ENCODE results near the gene PLXNA4.

The PLXNA4 gene

GRCh38 chr7:132480534-132480933 lies 95.7 kb downstream of the PLXNA4 start:
- no peak for DNase-seq (ENCODE audit: low read depth in 2 of 2, low spot score in 1 of 2)

- no peak for DNase-seq (ENCODE audit: low read depth in 2 of 2, low spot score in 1 of 2)
These were observed 99.7 kb downstream of the PLXNA4 start for GRCh38 chr7:132476541-132476940.

GRCh38 chr7:132475669-132476116 lies 100.6 kb downstream of the PLXNA4 start:
- DNase-seq (ENCODE audit: low read depth in 2 of 2, low spot score in 1 of 2) = no peak

GRCh38 chr7:132475037-132475668 lies 101.1 kb downstream of the PLXNA4 start:
- no peak for DNase-seq (ENCODE audit: low read depth in 2 of 2, low spot score in 1 of 2)

DNA sequence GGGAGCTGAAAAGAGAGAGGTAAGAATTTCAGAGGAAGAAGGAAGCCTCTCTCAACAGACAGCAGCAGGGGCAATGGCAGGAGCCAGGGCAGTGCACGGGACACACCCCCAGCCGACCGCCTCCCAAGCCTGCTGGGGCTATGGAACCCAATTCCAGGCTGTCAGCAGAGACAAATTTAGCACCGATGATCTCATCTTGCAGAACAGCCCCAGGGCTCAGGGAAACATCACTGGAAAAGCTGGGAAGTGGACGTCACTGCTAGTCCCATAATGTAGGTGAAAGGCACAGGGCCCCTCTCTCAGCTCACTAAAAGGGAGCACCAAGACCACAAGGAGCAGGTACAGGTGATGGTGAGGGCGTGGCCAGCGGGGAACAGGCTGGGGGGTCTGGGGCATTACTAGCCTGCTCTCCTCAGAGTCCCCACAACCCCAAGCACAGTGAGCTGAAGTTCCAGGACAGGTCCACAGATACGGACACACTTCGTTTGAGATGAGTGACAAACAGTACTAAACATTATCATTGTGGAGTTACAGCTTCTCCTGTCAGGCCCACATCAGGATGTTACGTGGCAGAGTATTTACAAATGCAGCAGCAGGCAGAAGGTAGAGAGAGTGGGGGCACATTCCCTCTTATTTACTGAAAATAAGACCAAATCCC lies 103.7 kb downstream of the PLXNA4 start:
- no peak for DNase-seq (ENCODE audit: low read depth in 2 of 2, low spot score in 1 of 2)

DNA sequence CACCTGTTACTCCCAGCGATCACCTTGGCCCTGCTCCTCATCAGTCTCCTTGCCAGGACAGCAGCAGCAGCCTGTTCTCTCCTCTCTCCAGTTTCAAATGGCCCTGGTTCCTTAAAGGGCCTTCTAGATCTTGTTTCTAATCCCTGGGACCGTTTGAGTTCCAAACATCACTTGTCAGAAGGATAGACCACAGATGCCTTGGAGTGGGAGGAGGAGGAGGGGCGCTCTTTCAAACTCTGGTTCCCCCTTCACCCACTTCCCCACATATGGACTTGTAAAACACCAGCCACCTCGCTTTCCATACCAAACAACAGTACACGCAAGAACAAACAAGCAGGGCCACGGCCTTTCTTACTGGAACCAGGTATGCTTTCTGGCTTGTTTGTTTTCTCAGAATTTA lies 104.8 kb downstream of the PLXNA4 start:
- DNase-seq (ENCODE audit: low read depth in 2 of 2, low spot score in 1 of 2) = no peak

GRCh38 chr7:132469681-132470080 lies 106.6 kb downstream of the PLXNA4 start:
- DNase-seq (ENCODE audit: low read depth in 2 of 2, low spot score in 1 of 2) = no peak

DNA sequence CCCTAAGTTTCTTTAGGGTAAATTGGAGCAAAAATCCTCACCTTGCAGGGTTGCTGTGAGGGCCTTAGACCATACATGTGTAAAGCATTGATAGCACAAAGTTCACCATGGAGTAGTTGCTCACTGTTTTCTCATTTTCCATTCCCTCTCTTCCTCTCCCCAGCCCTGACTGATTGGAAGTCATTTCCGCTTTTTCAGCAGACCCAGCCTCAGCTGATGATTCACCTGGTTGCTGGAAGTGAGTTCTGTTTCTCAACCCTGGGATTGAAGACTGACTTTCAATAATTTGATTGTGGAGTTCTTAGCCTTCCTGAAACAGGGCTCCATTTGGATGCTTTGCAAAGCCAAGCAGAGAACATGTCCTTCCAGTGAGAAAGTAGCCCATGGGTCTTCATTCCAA lies 107.0 kb downstream of the PLXNA4 start:
- no peak for DNase-seq (ENCODE audit: low read depth in 2 of 2, low spot score in 1 of 2)

DNA sequence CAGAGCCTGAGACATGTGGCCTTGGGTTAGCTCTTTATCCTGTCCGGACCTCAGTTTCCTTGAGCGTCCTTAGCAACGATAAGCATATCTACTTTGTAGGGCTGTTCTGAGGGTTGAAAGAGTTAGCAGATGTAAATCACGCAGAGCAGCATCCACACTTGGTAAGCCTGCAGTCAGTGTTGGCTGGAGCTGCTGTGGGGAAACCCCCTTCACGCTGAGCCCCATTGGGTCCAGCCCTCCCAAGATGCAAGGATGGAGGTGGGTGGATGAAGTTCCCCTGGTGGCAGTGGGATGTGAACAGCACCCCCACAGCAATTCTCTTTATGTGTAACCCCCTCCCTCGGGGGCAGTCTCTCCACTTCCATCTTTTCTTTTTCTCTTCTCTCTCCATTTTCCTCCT lies 109.9 kb downstream of the PLXNA4 start:
- no peak for DNase-seq (ENCODE audit: low read depth in 2 of 2, low spot score in 1 of 2)

DNA sequence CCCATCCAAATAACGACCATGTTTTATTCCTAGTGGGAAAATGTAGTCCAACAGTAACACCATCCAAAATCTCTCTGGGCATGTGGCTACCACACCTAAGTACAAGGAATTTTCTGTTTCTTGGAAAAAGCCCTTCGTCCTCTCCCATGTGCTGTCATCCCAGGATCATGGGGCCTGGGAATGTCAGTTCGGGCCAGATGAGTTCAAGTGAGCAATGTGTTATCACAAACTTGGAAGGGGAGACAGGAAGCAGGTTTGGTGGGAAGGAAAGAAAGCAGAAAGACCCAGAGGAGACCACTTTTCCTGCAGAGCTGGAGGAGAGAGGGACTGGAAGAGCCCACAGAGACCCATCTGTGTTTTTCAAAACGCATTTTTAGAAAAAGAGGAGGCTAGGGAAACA lies 110.8 kb downstream of the PLXNA4 start:
- DNase-seq (ENCODE audit: low read depth in 2 of 2, low spot score in 1 of 2) = no peak

DNA sequence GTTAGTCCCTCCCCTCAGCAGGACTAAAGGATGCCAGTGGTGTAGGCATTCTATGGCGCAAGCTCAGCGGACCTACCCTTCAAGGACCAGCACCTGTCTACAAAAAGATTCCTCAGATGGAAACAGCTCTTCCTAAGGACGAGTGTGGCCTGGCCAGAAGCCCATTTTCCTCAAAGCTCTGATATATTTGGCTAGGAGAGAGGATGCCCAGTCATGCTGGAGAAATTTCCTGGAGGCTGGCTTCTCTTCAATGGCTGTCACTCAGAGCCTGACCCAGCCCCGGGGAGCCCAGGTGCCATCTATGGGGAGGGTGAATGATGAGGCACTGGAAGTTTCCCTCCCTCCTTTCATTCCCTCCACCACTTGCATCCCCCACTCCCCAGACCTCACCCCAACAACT lies 111.5 kb downstream of the PLXNA4 start:
- DNase-seq (ENCODE audit: low read depth in 2 of 2, low spot score in 1 of 2) = no peak

DNA sequence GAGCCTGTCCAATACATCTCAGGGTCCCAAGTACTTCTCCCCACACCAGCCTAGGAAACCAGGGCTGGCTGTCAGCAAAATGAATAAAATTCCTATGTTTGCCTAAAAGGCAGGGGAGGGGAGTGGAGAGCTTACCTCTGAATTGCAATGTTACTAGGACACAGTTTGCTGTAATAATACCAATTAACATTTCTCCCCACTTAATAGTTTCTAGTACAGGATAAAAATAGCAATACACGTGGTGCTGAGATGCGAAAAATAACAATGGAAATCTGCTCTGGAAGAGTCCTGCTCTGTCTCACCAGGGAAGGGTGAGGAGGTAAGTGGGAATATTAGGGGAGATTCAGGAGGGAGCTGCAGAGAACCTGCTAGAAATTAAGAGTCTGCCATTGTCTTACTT lies 112.3 kb downstream of the PLXNA4 start:
- DNase-seq (ENCODE audit: low read depth in 2 of 2, low spot score in 1 of 2) = no peak

- DNase-seq (ENCODE audit: low read depth in 2 of 2, low spot score in 1 of 2) = no peak
These were observed 113.8 kb downstream of the PLXNA4 start for GRCh38 chr7:132462478-132462877.

- DNase-seq (ENCODE audit: low read depth in 2 of 2, low spot score in 1 of 2) = no peak
These were observed 115.2 kb downstream of the PLXNA4 start for GRCh38 chr7:132461032-132461592.

- no peak for DNase-seq (ENCODE audit: low read depth in 2 of 2, low spot score in 1 of 2)
These were observed 117.5 kb downstream of the PLXNA4 start for GRCh38 chr7:132458729-132459128.

GRCh38 chr7:132457658-132458057 lies 118.6 kb downstream of the PLXNA4 start:
- no peak for DNase-seq (ENCODE audit: low read depth in 2 of 2, low spot score in 1 of 2)

DNA sequence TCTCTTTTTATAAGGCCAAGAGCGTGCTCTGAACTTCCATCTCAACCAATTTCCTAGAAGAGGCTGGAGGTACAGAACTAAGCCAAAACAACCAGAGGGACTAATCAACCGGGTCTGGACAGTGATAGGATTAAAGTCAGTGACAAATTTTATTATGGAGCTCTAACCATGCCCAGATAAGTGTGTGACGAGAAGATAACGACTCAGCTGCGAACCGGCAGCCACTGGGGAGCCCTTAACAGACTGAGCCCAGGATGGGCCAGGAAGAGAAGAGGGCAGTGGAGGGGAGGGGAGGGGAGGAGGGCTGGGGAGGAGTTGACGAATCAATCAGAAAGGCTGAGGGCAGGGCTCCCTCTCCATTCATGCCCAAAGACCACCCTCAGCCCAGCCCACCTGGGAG lies 119.9 kb downstream of the PLXNA4 start:
- no peak for DNase-seq (ENCODE audit: low read depth in 2 of 2, low spot score in 1 of 2)

GRCh38 chr7:132455378-132455777 lies 120.9 kb downstream of the PLXNA4 start:
- peak in 1 of 2 donors; percentile 29 for DNase-seq (ENCODE audit: low read depth in 2 of 2, low spot score in 1 of 2)

GRCh38 chr7:132453826-132454225 lies 122.4 kb downstream of the PLXNA4 start:
- no peak for DNase-seq (ENCODE audit: low read depth in 2 of 2, low spot score in 1 of 2)

- no peak for DNase-seq (ENCODE audit: low read depth in 2 of 2, low spot score in 1 of 2)
These were observed 125.1 kb downstream of the PLXNA4 start for GRCh38 chr7:132451161-132451560.

DNA sequence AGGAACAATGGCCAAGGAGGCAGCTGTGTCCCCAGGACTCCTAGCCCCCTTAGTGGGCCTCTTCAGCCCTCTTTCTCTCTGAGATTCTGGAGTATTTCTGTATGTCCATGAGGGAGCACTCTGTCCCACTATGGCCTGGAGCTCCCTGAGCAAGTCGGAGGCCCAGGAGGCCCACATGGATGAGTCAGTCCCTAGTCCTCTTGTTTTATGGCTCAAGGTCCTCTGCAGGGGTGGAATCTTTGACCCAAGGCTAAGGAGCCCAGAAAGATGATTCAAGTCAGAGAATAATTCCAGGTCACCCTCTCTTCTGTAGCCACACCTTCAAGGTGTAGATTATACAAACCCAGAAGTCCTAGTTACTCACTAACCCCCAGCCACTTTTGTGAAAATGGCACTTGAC lies 125.6 kb downstream of the PLXNA4 start:
- DNase-seq (ENCODE audit: low read depth in 2 of 2, low spot score in 1 of 2) = no peak

DNA sequence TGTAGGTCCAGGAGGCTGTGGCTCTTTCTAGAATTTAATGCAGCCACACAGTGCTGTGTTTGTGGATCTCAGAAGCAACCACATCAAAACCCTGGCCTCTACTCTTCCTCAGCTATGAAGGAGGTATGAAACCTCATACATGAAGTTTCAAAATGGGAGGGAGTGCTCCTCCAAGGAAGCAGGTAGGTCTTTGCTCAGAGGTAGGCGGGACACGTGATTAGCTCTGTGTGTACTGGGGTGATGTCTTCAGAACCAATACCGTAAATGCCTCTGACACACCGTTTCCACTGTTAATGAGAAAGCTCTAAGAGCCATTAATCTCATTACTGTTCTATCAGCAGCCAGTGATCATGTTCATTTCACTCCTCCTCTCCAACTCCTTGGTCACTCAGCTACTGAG lies 126.1 kb downstream of the PLXNA4 start:
- no peak for DNase-seq (ENCODE audit: low read depth in 2 of 2, low spot score in 1 of 2)
